ENCODE measurements around the gene CNTNAP2. TPM values are rescaled to one million over a fixed set of nuclear protein-coding genes. Genes with fewer than 3 reads are reported as not detected.
A peak's percentile ranks its signal among the peaks of the same experiment; 100 is the strongest.

The CNTNAP2 gene
- total and polyA plus RNA-seq, 2 of the 8 experiments (the other 6 are each of a cell fraction or from before 2014, with no cell fraction given), result 27.9 to 71.0 TPM

GRCh38 chr7:148242294-148242821 is 2125.8 kb downstream of the CNTNAP2 start:
- Histone ChIP-seq H2BK5ac (ENCODE audit: low read depth, low read length) (no peak overlapping the region), H2BK15ac (ENCODE audit: low read length) (no peak overlapping the region), H2BK120ac (replicated peaks; ENCODE audit: low read depth, low read length) (no peak overlapping the region), H3K18ac (ENCODE audit: extremely low read depth, low read length) (no peak overlapping the region), H2AK5ac (ENCODE audit: low read depth, low read length) (no peak overlapping the region), H3K4me2 (ENCODE audit: insufficient read depth in 1 of 2, low read depth in 2 of 2, low read length in 2 of 2) (peak overlapping the region in 1 of 2 experiments; percentile 15; a peak in 1 of 4 replicates), H2AFZ (ENCODE audit: low read length) (peak overlapping the region; percentile 74; the same call in 1 of the 2 replicates), H2BK12ac (ENCODE audit: low read depth, low read length) (no peak overlapping the region), H3K23me2 (ENCODE audit: low read depth, low read length) (no peaks in the 10 kb centered on the region), H3K79me2 (ENCODE audit: control insufficient read depth in 1 of 2, insufficient read depth in 2 of 2, low read length in 2 of 2) (no peaks in the 10 kb centered on the region), H3K27me3 (replicated peaks in 1 of 4; ENCODE audit: control insufficient read depth in 3 of 4, extremely low read depth in 1 of 4, insufficient read depth in 3 of 4, low read length in 3 of 4) (no peaks in the 10 kb centered on the region), H2BK20ac (ENCODE audit: low read length) (no peak overlapping the region), H3K4me1 (replicated peaks in 1 of 4; ENCODE audit: control insufficient read depth in 3 of 4, insufficient read depth in 4 of 4, low read length in 3 of 4) (no peaks in the 10 kb centered on the region), H4K8ac (ENCODE audit: extremely low read depth, insufficient read depth, low read length) (no peak overlapping the region), H3K56ac (replicated peaks; ENCODE audit: insufficient read length, low read depth, low read length) (no peak overlapping the region), H3K14ac (ENCODE audit: insufficient read length) (no peak overlapping the region), H3K4ac (replicated peaks; ENCODE audit: insufficient read length, low read depth, low read length) (no peak overlapping the region), H3K23ac (ENCODE audit: insufficient read length) (no peak overlapping the region), H3K4me3 (ENCODE audit: extremely low read depth in 1 of 4, insufficient read depth in 2 of 4, low read depth in 3 of 4, low read length in 4 of 4) (peak overlapping the region in 1 of 4 experiments; percentile 19; a peak in 1 of 8 replicates), H3K79me1 (ENCODE audit: low read depth, low read length) (no peaks in the 10 kb centered on the region), H4K5ac (ENCODE audit: insufficient read length, low read depth, low read length) (no peak overlapping the region), H3K36me3 (ENCODE audit: control insufficient read depth in 2 of 4, insufficient read depth in 4 of 4, low read length in 3 of 4) (no peaks in the 10 kb centered on the region), H3K27ac (ENCODE audit: low read depth, low read length) (no peak overlapping the region), H3K9me3 (ENCODE audit: insufficient read depth in 2 of 2, low read depth in 1 of 2, low read length in 1 of 2) (no peaks in the 10 kb centered on the region), H3K9ac (replicated peaks in 1 of 4; ENCODE audit: extremely low read depth in 1 of 4, low read depth in 3 of 4, low read length in 3 of 4) (no peak overlapping the region), H4K20me1 (replicated peaks in 1 of 2; ENCODE audit: control insufficient read depth in 1 of 2, insufficient read depth in 2 of 2, low read length in 2 of 2) (no peaks in the 10 kb centered on the region), H4K91ac (replicated peaks; ENCODE audit: insufficient read length, low read length) (no peak overlapping the region)
- CTCF ChIA-PET (ENCODE audit: partially characterized antibody), result interaction anchor here (0.6 to 3.1 kb wide), 39 partner anchors 9 to 811 kb away, joined by 3 to 28 read pairs (median 4); no protein-coding TSS in a partner anchor
- POLR2A ChIA-PET (ENCODE audit: partially characterized antibody), result no interaction called here
- DNase-seq (ENCODE audit: low read depth in 1 of 2, low spot score in 2 of 2) (peak in 1 of 2 experiments; percentile 19), FAIRE-seq (peak; percentile 98)
- 30% methylated on average over 17 of the region's 17 CpGs; no CpG with 5 or more reads in 1 of the 2 experiments for WGBS, 2 experiments (ENCODE audit: extremely low coverage in 1 of 2, insufficient coverage in 1 of 2, insufficient read length in 1 of 2, insufficient replicate concordance in 2 of 2, low coverage in 1 of 2, low lambda C conversion rate in 2 of 2, missing lambda C conversion rate in 1 of 2)
- TF ChIP-seq TCF12 (IDR thresholded peaks at IDR 0.05; ENCODE audit: low read depth, low read length), result no peak
- TF ChIP-seq SIRT6 (IDR thresholded peaks at IDR 0.05; ENCODE audit: low read length), result no peak
- TF ChIP-seq RAD21 (IDR thresholded peaks at IDR 0.05 in 1 of 2, conservative IDR thresholded peaks at IDR 0.05 in 1 of 2; ENCODE audit: low read depth in 2 of 2, low read length in 2 of 2), result peak; percentile 86 to 93
- no peak for TF ChIP-seq PHF8 (conservative IDR thresholded peaks at IDR 0.05; ENCODE audit: low read depth, low read length)
- no peak for TF ChIP-seq ATF3 (IDR thresholded peaks at IDR 0.05; ENCODE audit: insufficient read depth, low read depth, low read length)
- TF ChIP-seq RFX5 (IDR thresholded peaks at IDR 0.05; ENCODE audit: borderline replicate concordance, low read depth, low read length), result no peak
- no peak for TF ChIP-seq TAF1 (IDR thresholded peaks at IDR 0.05; ENCODE audit: low read depth, low read length)
- TF ChIP-seq MAFK (IDR thresholded peaks at IDR 0.05; ENCODE audit: low read depth, low read length), result no peak
- no peak for TF ChIP-seq JUND (IDR thresholded peaks at IDR 0.05; ENCODE audit: low read length)
- TF ChIP-seq JUN (IDR thresholded peaks at IDR 0.05; ENCODE audit: low read depth, low read length), result no peak
